Peyer's patch (tissue), 4 donors: ENCODE data around the gene GNG7.

Experiments used
- CTCF ChIP-seq, 6 experiments: fragments of 450-650 bp in 4 of 6; fragments of 200-600 bp in 2 of 6; sonication (generic) in 1 of 6; IDR thresholded peaks; one replicate each; pipeline ENCODE4 v1.5.1; 2017 to 2019; ENCODE audit warnings: antibody characterized with exemption in 6 of 6, mild to moderate bottlenecking in 3 of 6, moderate library complexity in 1 of 6
- POLR2A ChIP-seq, 2 donors: fragments of 450-650 bp; IDR thresholded peaks; one replicate each; pipeline ENCODE4 v1.5.1; 2017; ENCODE audit warnings: antibody characterized with exemption in 2 of 2, mild to moderate bottlenecking in 2 of 2, moderate library complexity in 2 of 2

GRCh38 chr19:2485428-2485827, 217.1 kb downstream of the GNG7 start:
- TF ChIP-seq CTCF (IDR thresholded peaks at IDR 0.05) (no peak), POLR2A (IDR thresholded peaks at IDR 0.05) (no peak)
